Measurements from ENCODE around the gene S1PR1. TPM values are rescaled to one million over a fixed set of nuclear protein-coding genes. Genes with fewer than 3 reads are reported as not detected.

Gene S1PR1
- total and polyA plus RNA-seq, 8 donors = 35.5 to 180 (median 160) TPM

DNA sequence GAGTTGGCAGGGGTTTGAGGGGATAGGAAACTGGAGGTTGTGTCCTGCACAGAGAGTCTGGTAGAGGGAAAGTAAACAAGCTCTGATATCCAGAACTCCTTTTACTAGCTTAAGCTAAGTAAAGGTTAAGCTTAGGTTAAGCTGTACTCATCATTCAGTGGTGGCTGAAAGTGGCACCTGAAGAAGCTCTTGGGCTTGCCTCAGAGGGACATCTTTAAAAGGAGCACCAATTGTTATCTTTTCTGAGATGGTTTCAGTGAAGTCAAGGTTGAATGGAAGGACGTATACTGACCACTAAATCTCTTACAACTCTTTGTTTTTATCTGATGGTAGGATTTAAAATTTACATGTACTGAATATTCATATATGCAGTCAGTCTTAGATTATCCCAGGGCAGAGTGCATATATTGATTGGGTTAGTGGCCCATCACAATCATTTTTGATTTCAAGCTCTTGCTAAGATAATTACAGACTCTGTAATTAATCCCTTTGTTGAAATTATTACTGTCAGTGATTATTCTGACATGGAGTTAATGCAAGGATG, 43.3 kb downstream of the S1PR1 start:
- DNase-seq (no peak), ATAC-seq (no peak)
- peaks cover 3 to 6% of the 10 kb centered on the region in 2 donors for H3K27me3 ChIP-seq
- H3K36me3 ChIP-seq = no peaks in the 10 kb centered on the region
- TF ChIP-seq CTCF (IDR thresholded peaks at IDR 0.05) = no peak
- H3K4me3 ChIP-seq = no peak overlapping the region
- peaks cover 0 to 3% of the 10 kb centered on the region in 2 donors for H3K4me1 ChIP-seq
- no peak overlapping the region for H3K27ac ChIP-seq
- intact Hi-C loops (cut with DNase I) = no loop called here
- H3K9me3 ChIP-seq = no peaks in the 10 kb centered on the region

GRCh38 chr1:101280942-101281654, 44.3 kb downstream of the S1PR1 start:
- peaks cover 3 to 6% of the 10 kb centered on the region in 2 donors for H3K27me3 ChIP-seq
- TF ChIP-seq CTCF (IDR thresholded peaks at IDR 0.05) = no peak
- peaks cover 0 to 6% of the 10 kb centered on the region in 2 donors for H3K4me1 ChIP-seq
- no peaks in the 10 kb centered on the region for H3K9me3 ChIP-seq
- ATAC-seq (no peak), DNase-seq (peak in 1 of 4 donors; percentile 35)
- no peak overlapping the region for H3K4me3 ChIP-seq
- H3K36me3 ChIP-seq = no peaks in the 10 kb centered on the region
- intact Hi-C loops (cut with DNase I) = no loop called here
- no peak overlapping the region for H3K27ac ChIP-seq

GRCh38 chr1:101281751-101282150, 44.9 kb downstream of the S1PR1 start:
- Histone ChIP-seq H3K27me3 (peaks cover 3 to 6% of the 10 kb centered on the region in 2 donors), H3K36me3 (no peaks in the 10 kb centered on the region), H3K4me1 (peaks cover 0 to 10% of the 10 kb centered on the region in 2 donors), H3K27ac (no peak overlapping the region), H3K4me3 (no peak overlapping the region), H3K9me3 (no peaks in the 10 kb centered on the region)
- TF ChIP-seq CTCF (IDR thresholded peaks at IDR 0.05) = no peak
- no peak for ATAC-seq
- no peak for DNase-seq
- intact Hi-C loops (cut with DNase I) = no loop called here

GRCh38 chr1:101282314-101283038, 45.7 kb downstream of the S1PR1 start:
- Histone ChIP-seq H3K4me3 (no peak overlapping the region), H3K4me1 (peaks cover 0 to 10% of the 10 kb centered on the region in 2 donors), H3K27me3 (peaks cover 3 to 6% of the 10 kb centered on the region in 2 donors), H3K27ac (no peak overlapping the region), H3K9me3 (no peaks in the 10 kb centered on the region), H3K36me3 (no peaks in the 10 kb centered on the region)
- TF ChIP-seq CTCF (IDR thresholded peaks at IDR 0.05) = no peak
- intact Hi-C loops (cut with DNase I) = no loop called here
- peak in 1 of 4 donors; percentile 43 for DNase-seq
- no peak for ATAC-seq

DNA sequence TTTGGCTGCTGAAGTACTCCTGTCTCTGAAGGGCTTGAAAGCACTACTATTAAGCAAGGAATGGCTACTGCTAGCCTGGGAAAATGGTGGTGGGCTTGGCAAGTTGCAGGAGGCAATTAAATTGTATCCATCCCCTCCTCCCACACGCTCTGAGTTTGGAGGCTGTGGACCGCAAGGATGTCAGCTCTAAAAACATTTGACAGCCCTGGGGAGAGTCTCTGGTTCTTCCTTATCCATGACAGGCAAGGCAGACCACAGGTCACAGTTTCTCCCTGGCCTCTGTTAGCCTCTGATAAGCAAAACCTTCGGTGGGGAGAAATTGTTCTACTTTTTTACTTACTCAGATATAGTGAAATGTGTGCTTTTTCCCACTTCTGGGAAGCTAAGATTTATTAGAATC, 46.6 kb downstream of the S1PR1 start:
- no peak overlapping the region for H3K4me3 ChIP-seq
- no peaks in the 10 kb centered on the region for H3K36me3 ChIP-seq
- H3K27ac ChIP-seq = no peak overlapping the region
- H3K4me1 ChIP-seq = peaks cover 0 to 10% of the 10 kb centered on the region in 2 donors
- H3K9me3 ChIP-seq = no peaks in the 10 kb centered on the region
- no peak for ATAC-seq
- intact Hi-C loops (cut with DNase I) = no loop called here
- H3K27me3 ChIP-seq = peaks cover 3 to 6% of the 10 kb centered on the region in 2 donors
- no peak for DNase-seq
- TF ChIP-seq CTCF (IDR thresholded peaks at IDR 0.05) = no peak
